GM21717 (cell line): ENCODE results near the gene CPTP.

Experiments used
- ATAC-seq: cut with Tn5 transposase; IDR thresholded peaks from one replicate; pipeline ENCODE4 v1.9.1; 2021; ENCODE audit warnings: mild to moderate bottlenecking, moderate library complexity; ENCODE audit not compliant: unreplicated experiment

The CPTP gene

DNA sequence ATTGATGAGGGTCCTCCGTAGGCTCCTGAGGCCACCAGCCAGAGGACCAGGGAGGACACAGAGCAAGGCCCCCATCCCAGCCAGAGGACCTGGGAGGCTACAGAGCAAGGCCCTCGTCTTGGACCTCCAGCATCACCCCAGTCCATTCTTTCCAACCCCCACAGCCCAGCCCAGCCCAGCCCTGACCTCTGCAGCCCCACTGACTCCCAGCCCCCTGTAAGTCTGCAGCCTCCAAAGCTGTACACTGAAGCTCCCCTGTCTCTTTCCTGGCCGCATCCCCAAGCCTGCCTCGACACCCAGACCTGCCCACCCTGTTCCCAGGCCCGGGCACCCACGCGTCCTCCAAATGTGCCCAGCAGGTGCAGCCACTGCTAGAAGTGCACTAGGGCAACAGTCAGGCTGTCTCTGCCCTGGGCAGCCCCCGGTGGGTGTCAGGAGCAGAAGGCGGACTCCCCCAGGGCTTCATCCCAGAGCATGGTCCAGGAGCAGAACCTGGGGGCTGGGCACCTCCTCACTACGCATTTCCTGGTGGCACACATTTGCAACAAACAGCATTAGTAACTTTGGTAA, 22.5 kb downstream of the CPTP start:
- no peak for ATAC-seq

DNA sequence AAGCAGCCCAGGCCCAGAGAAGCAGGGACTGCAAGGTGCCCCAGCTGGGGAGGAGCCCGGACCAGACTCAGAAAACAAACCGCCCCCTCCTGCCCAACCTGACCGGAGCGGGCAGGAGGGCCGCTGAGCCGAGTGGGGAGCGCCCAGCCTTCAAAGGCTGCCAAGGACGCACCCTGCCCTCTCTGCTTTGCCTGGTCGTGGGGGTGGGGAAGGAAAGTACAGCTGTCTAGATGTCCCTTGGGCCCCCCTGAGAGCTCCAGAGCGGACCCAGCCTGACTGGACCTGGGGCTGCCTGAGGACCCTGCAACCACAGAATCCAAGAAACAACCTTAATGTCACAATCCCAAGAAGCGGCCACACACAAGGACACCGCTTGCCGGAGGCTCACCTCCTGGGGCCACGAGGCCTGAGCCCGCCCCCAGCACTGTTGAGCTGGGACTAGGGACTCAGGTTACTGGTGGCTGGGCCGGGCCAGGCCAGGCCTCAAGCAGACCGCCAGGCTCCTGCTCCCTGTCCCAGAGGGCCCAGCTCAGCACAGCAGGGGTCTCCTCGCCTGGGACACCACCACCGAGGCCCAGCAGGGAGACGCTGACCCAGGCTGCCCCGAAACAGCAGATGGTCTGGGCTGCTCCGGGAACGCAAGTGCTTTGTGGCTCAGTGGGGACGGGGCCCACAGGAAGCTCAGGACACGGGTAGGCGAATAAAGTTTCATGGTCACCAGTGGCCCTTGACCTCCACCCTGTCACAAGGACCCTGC, 23.2 kb downstream of the CPTP start:
- no peak for ATAC-seq

DNA sequence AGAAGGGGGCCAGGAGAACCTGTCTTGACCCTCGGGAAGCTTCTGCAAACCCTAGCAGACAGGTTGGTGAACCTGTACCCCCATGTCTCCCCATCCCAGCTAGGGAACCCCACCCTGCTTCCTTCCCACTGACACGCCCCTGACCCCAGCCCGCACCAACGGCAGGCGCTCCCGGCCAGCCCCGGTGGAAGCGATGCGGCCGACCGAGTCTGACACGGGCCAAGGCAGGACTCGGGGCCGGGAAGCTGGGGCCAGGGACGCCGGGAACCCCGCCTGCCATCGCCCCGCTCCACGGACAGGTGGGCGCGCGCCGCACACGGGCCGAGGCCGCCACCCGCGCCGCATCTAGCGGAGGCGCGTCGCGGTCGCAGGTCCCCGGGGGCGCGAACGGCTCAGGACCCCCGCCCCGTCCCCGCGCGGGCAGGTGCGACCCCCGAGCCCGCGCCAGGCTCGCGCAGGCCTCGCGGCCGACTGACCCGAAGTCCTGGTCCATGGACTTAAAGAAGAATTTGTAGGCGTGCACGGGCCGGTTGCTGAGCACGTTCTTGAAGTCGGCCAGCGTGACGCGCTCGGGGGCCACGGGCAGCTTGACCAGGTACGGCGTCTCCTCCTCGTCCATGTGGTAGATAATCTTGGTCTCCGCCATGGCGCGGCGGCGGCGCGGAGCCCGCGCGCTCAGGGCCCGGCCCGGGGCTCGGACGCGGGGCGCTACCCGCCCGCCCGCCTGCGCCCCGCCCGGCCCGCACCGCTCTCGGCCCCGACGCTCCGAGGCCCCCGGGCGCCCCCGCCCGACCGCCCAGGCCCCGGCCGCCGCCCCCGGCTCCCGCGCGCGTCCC, 24.0 kb downstream of the CPTP start:
- no peak for ATAC-seq

DNA sequence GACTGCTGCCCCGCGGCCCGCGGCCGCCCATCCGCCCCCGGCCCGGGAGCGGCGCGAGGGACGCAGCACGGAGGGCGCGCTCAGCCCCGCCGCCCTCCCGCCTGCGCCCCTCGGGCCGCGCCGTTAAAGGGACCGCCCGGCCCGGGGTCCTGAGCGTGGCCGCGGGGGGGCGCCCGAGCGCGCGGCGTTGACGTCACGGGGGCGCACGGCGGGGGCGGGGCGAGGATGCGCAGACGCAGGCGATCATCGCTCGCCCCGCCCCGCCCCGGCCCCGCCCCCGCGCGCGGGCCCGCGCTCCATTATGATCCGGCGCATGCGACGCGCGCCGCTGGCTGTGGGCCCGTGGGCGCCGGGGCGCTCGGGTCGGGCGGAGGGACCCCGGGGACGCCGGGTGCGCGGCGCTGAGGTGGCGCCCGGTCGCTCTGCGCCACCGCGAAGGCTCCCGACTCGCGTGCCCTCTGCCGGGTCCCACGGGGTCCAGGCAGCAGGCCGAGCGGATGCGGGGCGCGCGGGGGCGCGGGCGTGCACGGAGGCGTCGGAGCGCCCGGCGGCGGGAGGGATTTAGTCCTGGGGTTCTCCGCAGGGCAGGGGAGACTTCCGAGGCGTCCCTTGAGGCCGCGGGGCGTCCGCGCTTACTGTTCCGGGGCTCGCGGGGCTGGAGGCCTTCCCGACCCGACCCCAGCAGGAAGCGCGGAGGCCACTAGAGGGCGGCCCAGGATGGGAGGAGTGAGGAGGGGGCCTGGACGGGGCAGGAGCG, 24.8 kb downstream of the CPTP start, which contains the start of gene DVL1:
Gene DVL1 (minus strand): TSS at position 163 of the 757 bp plus-strand sequence. CDS start 353 bp downstream, outside the sequence.
- ATAC-seq = no peak

DNA sequence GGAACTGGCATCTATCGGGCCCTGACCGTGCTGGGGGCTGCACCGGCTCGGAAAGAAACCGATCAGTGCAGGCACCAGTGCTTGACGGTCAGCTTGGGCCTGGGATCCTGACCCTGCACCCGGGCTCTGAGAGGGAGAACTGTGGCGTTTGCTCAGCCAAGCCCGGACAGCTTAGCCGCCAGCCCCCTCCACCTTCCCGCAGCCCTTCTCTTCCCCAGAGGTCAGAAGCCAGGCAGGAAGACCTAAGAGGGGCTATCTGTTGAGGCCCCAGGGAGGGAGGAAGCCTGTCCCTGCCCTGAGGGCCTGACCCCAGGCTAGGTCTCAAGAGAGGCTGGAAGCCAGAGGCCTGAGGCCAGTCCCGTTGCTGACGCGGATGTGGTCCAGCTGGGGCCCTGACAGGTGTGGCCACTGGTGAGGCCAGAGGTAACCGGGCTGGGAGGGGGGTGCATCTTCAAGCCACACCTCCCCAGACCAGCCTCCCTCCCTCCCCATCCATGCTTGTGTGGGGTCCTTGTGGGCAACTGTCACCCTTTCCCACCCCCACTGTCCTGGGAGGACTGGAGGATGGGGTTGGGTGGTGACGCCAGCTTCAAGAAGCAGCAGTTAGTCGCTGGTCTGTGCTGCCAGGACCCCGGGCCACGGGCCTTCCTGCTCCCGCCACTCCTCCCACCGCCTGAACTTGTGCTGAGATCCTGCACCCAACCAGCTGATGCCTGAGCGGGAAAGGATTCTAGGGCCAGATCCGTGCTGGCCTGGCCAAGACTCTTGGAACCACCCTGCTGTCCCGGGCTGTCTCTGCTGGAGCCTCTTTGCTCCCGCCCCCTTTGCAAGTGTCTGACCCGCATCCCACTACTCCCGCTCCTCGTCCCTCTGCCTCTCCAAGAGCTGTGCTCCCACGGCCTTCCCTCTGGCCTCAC, 27.2 kb downstream of the CPTP start:
- no peak for ATAC-seq

DNA sequence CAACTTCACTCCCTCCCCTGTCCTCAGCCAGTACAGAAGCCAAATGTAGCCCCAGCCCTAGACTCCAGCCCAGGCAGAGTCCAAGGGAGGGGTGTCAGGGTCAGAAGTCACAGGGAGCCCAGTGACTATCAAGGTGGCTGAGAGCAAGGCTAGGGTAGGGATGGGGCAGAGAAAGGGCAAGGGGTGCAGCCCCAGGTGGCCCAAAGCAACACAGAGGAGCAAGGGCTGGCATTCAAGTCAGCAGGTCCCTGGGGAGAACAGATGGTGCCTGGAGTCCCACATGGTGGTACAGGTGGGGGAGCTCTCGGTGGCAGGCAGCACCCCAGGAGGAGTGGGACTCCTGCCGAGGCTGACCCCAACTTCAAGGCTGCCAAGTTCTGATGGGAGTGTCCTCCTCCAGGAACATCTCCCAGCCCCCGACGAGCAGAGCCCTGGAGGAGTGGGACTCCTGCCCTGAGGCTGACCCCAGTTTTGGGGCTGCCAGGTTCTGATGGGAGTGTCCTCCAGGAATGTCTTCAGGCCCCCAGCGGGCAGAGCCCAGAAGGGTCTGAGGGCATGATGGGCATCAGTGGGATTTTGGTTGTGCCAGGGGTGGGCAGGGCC, 28.3 kb downstream of the CPTP start:
- ATAC-seq = no peak

DNA sequence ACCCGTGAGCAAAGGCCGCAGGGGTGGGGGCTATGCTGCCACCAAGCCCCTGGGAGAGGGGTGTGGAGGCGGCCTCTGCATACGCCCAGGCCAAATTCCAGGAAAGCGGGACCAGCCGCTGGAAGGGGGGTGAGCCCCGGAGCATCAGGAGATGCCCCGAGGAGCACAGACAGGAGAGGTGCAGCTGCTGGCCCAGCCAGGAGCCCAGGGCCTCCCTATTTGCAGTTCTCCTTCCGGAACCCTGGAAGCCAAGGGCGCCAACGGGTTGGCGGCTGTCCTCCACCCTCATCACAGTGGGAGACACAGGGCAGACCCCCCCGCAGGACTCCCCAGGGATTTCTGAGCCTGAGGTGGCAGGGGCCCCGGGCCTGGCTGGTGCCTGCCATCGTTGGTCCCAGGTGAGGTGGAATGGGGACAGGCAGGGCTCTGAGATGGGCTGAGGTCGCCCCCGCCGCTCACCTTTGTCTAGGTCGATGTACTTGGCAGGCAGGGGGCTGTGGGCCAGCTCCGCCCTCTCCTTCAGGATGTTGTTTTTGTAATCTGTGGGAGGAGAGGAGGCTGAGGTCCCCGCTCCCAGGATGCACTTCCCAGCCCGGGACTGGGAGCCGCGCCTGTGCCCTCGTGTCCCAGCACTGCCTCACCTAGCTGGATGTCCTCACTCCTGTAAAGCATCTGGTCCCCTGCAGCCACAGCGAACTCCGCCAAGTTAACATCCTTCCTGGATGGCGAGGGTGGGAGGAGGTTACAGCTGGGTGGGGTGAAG, 29.0 kb downstream of the CPTP start:
- ATAC-seq = no peak

DNA sequence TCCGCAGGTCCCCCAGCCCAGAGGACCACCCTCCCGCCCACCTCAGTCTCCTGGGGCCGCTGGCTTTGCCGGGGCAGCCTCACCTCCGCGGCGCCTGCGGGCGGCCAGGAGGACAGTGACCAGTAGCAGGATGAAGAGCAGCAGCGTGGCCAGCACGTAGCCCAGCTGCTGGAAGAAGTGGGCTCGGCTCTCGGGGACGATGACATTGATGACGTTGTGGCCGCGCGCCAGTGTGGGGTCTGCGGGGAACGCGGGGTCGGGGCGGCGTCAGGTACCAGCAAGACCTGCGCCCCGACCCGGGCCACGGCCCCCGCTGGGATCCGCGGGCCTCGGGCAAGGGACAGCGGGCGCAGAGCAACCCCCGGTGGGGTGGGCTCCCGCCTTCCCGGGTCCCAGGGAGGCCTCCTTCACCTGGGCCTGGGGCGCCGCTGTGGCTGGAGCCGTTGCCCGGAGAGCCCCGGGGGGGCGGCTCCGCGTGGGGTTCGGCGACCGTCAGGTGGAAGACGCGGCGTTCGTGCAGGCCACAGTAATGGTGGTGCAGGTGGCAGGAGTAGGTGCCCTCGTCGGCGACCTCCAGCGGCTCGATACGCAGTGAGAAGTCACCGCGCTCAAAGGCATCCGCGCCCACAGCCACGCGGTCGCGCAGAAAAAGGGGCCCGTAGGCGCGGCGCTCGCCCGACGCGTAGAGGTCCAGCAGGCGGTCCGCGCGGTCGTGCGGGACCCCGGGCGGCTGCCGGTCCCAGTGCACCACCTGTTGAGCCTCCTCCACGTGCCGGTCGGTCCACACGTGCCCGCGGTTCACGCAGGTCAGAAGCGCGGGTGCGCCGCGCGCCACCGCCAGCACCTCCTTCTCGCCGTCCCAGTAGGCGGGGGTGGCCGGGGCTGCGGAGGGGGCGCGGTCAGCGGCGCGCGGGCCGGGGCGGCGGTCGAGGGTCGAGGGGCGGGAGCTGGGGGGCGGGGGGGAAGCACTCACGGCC, 30.0 kb downstream of the CPTP start:
- no peak for ATAC-seq

DNA sequence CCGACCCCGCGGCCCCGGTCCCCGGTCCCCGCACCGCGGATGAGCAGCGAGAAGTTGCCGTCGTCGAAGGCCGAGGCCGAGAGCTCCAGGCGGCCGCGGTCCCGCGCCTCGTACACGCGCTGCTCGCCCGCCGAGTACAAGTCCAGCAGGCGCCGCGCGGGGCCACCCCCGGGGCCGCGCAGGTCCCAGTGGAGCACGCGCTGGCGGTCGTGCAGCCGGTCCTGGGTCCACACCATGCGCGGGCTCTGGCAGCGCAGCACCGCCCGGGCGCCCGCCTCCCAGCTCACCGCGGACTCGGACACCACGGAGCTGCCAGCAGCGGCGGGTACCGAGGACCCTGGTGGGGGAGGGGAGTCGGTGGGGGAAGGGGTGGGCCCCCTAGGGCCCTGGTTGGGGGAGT, 30.8 kb downstream of the CPTP start:
- ATAC-seq = no peak

DNA sequence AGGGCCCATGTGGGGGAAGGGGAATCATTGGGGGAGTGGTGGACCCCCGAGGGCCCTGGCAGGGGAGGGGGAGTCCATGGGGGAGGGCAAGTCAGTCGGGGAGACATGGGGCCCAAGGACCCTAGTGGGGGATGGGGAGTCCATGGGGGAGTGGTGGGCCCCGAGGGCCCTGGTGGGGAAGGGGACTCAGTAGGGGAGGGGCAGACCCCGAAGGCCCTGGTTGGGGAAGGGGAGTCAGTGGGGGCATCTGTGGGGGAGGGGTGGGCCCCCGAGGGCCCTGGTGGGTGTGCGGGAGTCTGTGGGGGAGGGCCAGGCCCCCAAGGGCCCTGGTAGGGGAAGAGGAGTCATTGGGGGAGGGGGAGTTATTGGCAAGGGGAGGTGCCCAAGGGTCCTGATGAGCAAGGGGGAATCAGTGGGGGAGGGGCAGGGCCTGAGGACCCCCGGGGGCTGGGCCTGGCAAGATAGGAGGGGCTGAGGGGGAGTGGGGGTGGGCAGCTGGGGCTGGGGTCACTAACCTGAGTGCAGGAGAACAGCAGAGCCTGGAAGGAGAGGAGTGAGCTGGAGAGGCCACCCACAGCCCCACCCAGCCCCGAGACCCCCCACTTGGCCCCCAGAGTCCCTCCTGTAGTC, 31.7 kb downstream of the CPTP start:
- ATAC-seq = no peak

DNA sequence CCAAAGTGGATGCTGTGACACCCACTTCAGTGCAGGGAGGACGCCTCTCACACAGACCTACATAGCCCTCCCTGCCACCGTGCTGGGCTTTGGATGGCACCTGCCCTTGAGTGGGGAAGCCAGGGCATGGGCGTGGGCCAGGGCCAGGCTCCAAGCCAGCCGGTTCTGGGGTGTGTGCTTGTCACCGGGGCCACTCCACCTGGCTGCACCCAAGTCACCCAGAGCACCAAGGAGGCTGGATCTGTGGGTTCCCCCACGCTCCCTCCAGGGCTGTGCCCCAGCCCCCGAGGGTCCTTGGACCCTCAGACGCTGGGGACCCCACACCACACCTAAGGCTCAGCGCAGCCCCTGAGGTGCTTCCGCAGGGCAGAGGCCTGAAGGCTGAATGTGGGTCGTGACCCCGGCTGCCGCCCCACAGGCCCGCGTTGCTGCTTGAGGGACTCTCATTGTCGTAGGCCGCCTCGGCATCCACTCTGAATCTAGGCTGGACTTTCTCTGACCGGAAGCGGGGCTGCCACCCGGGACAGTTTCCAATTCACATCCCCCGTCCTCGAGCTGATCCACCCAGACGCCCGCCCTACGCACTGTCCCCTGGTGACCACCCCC, 32.3 kb downstream of the CPTP start:
- ATAC-seq = no peak

DNA sequence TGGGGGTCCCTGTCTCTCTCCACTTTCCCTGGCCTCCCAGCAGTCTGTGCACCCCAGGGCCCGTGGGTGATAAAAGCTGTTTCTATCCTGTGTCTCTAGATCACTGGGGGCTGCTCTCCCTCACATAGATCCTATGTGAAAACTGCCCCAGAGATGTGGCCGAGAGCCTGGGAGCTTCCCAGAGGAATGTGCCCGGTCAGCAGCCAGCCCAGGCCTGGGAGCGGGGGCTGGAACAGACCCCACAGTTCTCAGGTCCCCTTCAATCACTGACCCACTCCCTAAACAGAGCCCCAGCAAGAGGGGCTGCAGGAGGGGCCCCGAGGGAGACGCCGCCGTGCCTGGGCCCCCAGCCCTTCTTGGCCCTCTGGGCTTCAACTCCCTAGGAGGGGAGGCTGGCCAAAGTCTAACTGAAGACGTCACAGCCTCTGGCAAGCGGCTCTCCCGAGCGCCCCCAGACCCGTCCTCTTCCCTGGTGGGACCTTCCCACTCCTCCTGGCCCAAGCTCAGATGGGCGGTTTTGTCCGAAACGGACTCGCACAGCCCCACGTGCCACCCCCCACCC, 33.4 kb downstream of the CPTP start:
- ATAC-seq = no peak

DNA sequence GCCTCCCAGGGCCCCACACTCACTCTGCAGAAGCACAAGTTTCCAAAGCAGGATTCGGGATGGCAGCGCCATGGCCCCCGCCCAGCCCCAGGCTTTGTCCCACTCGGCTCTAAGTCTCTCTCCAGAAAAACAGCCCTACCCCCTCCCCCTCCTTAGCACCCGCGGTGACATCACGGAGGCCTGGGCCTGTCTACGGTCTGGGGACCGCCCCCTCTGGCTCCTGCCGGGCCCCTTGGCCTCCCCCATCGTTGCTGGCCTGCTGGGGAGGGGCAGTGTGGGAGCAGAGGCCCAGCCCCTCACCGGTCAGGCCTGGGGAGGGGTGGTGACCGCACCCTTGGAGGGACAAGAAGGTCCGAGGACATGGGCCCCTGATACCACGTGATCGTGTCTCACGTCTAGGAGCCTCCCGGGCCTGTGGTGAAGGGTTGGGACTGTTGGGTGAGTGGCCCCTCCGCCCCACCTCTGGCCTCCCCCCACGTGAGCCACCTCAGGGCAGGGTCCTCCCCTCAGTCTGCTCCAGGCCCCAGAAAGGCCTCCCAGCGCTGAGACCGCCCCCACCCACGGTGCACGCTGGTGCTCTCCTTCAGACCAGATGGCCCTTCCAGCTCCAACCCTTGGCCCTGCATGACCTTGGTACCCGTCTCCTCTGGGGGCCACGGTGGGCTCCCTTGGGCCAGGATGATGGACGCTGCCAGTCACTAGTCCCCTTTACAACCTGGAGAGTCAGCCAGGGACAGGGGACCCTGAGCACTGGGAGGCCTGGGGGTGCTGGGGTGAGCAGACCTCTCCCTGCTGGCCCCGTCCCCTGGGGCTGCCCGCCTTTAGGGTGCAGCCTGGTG, 34.0 kb downstream of the CPTP start, which contains the start of gene MXRA8:
Gene MXRA8 (minus strand): TSS at position 123 of the 839 bp plus-strand sequence. CDS start 51 bp downstream, at position 72.
- ATAC-seq = no peak

DNA sequence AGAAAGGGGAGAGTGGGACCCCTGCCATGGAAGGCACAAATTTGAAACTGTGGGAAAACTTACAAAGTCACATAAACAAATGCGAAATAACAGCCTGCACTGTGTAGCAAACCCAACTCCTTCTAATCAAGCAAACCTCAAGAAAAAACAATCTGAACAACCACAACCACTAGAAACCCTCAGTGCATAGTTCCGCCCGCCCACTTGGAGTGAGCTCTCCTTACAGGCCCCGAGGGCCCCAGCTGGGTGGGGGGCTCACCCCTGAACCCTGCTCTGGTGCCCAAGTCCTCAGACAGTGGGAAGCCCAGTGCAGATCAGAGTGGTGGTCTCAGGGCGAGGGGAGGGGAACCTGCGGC, 34.7 kb downstream of the CPTP start:
- no peak for ATAC-seq

DNA sequence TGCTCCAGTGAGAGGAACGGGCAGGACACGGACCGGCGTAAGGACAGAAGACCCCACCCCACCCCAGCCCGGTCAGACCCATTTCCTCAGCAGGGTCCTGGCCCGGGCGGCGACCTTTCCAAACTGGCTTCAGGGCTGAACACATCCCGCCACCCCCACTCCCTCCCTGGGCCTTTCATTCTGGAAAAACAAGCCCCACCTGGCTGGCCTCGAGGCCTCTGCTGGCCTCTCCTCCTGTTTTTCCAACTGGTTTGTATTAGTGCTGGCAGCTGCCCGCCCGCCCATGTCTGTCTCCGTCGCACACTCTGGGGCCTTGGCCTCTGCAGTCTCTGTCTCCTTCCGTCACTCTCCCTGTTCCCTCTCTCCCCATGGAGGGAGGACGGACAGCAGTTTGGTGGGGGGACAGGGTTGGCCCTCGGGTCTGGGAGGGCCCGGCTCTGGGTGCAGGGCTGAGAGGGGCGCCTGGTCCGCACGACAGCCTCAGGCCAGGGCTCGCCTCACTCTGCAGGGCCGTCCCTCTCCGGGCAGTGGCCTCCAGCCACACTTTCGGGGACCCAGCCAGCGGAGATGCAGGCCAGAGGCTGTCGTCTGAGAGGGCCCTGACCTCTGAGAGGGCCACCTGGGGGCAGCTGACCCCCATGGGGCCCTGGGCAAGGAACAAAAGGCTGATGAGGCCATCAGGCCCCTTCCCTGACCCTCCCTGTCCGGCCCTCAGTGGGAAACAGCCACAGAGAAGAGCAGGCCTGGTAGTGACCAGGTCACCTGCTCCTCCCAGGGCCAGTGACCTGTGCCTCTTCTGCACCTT, 35.3 kb downstream of the CPTP start:
- no peak for ATAC-seq
